NCI-H2227 (cell line): ENCODE data around the gene MRI1.

ENCODE experiments used
- DNase-seq: peaks from one replicate; lab custom pipeline; 2025; ENCODE audit not compliant: unreplicated experiment; lab: John Stamatoyannopoulos, UW

The MRI1 gene

GRCh38 chr19:13821292-13821691 lies 57.0 kb downstream of the MRI1 start:
- DNase-seq, result no peak

GRCh38 chr19:13823256-13823655 lies 58.9 kb downstream of the MRI1 start:
- DNase-seq, result no peak
